NB4 (cell line): ENCODE measurements around the gene MAP1LC3B.

Experiments
- DNase-seq: peaks from one replicate; pipeline ENCODE4 v3.0.0; 2010; ENCODE audit warnings: low read depth
- H3K4me3 ChIP-seq: one replicate; pipeline ENCODE4 v1.5.1; 2011; ENCODE audit warnings: mild to moderate bottlenecking, low read depth, low read length, moderate library complexity
- CTCF ChIP-seq: IDR thresholded peaks from one replicate; pipeline ENCODE4 v1.5.1; 2012; ENCODE audit warnings: low read depth, low read length
- MAX ChIP-seq: IDR thresholded peaks from 2 replicates; pipeline ENCODE4 v1.6.1; 2011; ENCODE audit warnings: low read depth, low read length
- MYC ChIP-seq: IDR thresholded peaks from 2 replicates; pipeline ENCODE4 v1.6.1; 2011; ENCODE audit warnings: low read depth, low read length
- POLR2A ChIP-seq: IDR thresholded peaks from 2 replicates; pipeline ENCODE4 v1.6.1; 2011; ENCODE audit warnings: mild to moderate bottlenecking; ENCODE audit not compliant: insufficient read length; ENCODE audit errors: extremely low read depth

MAP1LC3B gene

GRCh38 chr16:87410530-87410929, 18.4 kb downstream of the MAP1LC3B start:
- TF ChIP-seq MYC: no peak
- no peak for TF ChIP-seq CTCF
- H3K4me3 ChIP-seq: no peak overlapping the region
- no peak for DNase-seq

DNA sequence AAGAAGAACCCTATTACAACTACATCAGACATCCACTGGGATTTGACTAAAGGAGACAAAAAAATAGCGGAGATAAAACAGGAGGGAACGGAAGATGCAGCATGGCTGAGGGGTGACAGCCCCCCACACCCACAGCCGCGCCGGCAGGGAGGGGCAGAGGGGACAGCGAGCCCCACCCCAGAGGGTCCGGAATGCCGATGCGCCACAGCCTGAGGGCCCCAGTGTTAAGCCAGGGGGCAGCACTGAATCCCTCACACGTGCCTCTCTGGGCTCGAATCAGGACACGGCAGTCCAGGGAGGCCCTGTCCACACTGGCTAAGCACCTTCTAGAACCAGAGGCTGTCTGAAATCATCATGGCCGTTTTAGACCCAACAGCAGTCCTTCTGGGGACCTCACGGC, 18.8 kb downstream of the MAP1LC3B start:
- TF ChIP-seq MAX: no peak
- DNase-seq: no peak
- no peak overlapping the region for H3K4me3 ChIP-seq

DNA sequence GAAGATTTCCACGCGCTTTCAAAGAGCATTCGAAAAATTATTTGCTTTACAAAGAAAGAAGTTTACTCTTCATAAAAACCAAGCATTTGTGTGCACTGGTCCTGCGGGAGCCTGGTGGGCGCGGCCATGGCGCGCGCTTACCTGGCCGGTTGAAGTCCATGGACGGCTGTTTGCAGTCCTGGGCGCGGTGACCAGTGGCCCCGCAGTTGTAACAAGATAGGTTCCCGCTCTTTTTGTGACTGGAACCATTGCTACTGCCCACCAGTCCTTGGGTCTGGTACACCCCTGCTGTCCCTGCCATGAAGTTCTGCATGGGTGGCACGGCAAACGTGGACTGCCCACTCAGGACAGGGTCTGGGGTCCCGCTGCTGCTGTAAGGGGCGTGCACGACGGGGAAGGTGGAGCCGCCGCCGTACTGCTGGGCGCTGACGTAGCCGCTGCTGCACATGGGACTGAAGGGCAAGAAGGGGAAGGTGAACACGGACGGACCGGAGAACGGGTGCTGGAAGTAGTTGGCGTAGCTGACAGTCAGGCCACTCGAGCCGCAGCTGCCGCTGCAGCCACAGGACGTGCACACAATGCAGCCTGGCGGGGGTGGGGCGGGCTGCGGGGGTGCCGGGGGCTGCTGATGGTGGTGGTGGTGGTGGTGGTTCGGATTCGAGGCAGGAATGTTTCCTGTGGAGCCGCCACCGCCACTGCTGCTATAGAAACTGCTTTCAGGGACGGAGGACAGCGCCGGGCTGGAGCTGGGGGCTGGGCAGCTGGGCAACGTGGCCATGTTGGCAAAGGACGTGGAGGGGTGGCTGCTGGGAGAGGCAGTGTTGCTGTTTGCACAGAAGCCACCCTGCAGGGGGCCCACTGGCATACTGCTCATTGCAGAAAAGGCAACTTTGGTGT, 19.5 kb downstream of the MAP1LC3B start:
- H3K4me3 ChIP-seq: no peak overlapping the region
- DNase-seq: no peak

GRCh38 chr16:87412371-87412995, 20.3 kb downstream of the MAP1LC3B start:
- no peak for TF ChIP-seq CTCF
- no peak for TF ChIP-seq MAX
- TF ChIP-seq POLR2A: no peak
- TF ChIP-seq MYC: no peak
- H3K4me3 ChIP-seq: no peak overlapping the region
- DNase-seq: no peak

More for the DNA sequence above, 19.5 kb downstream of the MAP1LC3B start:
- no peak for TF ChIP-seq MYC
- no peak for TF ChIP-seq CTCF
- no peak for TF ChIP-seq POLR2A
- no peak for TF ChIP-seq MAX

DNA sequence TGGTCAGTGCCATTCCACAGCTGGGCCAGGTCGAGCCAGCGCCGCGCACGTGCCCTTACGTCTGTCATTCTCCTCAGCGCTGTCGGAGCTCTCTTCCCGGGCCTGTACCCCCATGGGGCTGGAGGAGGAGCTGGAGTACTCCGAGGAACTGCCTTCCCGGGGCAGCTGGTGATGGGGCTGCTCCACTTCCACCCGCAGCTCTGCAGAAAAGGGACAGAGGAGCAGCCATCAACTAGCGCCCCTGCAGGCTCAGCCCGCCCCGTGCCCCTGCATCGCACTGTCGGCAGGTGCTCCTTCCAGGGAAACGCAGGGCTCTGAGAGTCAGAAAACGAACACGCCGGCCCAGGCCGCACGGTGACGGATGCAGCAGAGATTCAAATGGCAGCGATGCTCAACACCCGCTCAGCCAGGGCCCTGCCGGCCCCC, 20.9 kb downstream of the MAP1LC3B start:
- TF ChIP-seq MAX (no peak), MYC (no peak), POLR2A (no peak), CTCF (no peak)
- no peak for DNase-seq
- no peak overlapping the region for H3K4me3 ChIP-seq

DNA sequence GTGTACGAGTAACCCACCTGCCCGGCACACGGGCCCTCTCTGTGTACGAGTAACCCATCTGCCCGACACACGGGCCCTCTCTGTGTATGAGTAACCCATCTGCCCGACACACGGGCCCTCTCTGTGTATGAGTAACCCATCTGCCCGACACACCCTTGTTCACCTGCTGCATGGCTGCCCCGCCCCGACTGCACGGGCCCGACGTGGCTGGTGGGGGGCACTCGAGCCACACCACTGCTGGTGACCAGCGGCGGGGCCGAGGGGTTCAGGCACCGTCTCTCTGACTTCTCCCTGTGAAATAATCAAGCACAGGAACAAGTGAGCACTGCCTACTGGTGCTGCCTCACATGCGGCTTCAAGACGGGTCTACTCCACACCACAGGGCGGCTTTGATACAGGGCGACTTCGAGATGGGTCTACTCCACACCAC, 22.1 kb downstream of the MAP1LC3B start:
- TF ChIP-seq MAX (no peak), MYC (no peak), POLR2A (no peak), CTCF (no peak)
- DNase-seq: no peak
- H3K4me3 ChIP-seq: no peak overlapping the region
